ENCODE data around the gene DYNC1I1.

DYNC1I1 gene

GRCh38 chr7:95772298-95772770 is at the start of gene DYNC1I1:
Gene DYNC1I1, plus strand, starts transcription at chr7:95772554. Its CDS starts 32,176 bp downstream, at chr7:95804730.
- DNase-seq (ENCODE audit: low read depth in 3 of 3), result peak in 1 of 3 experiments; percentile 3

- no peak for DNase-seq (ENCODE audit: low read depth in 3 of 3)
Observed at GRCh38 chr7:95723583-95724180, 48.7 kb upstream of the DYNC1I1 start.

GRCh38 chr7:95725205-95725604 is 47.1 kb upstream of the DYNC1I1 start:
- DNase-seq (ENCODE audit: low read depth in 3 of 3), result no peak

GRCh38 chr7:95730493-95731280 is 41.7 kb upstream of the DYNC1I1 start:
- DNase-seq (ENCODE audit: low read depth in 3 of 3), result no peak

- DNase-seq (ENCODE audit: low read depth in 3 of 3), result no peak
Observed at GRCh38 chr7:95736635-95737034, 35.7 kb upstream of the DYNC1I1 start.

GRCh38 chr7:95737828-95738505 is 34.4 kb upstream of the DYNC1I1 start:
- no peak for DNase-seq (ENCODE audit: low read depth in 3 of 3)

- DNase-seq (ENCODE audit: low read depth in 3 of 3), result no peak
Observed at GRCh38 chr7:95749044-95749443, 23.3 kb upstream of the DYNC1I1 start.

GRCh38 chr7:95749515-95749914 is 22.8 kb upstream of the DYNC1I1 start:
- no peak for DNase-seq (ENCODE audit: low read depth in 3 of 3)

- DNase-seq (ENCODE audit: low read depth in 3 of 3), result no peak
Observed at GRCh38 chr7:95753440-95753839, 18.9 kb upstream of the DYNC1I1 start.

GRCh38 chr7:95755277-95755934 is 16.9 kb upstream of the DYNC1I1 start:
- no peak for DNase-seq (ENCODE audit: low read depth in 3 of 3)

- DNase-seq (ENCODE audit: low read depth in 3 of 3), result no peak
Observed at GRCh38 chr7:95758187-95758586, 14.2 kb upstream of the DYNC1I1 start.

GRCh38 chr7:95766086-95766485 is 6.3 kb upstream of the DYNC1I1 start:
- no peak for DNase-seq (ENCODE audit: low read depth in 3 of 3)

- no peak for DNase-seq (ENCODE audit: low read depth in 3 of 3)
Observed at GRCh38 chr7:95766657-95767056, 5.7 kb upstream of the DYNC1I1 start.

GRCh38 chr7:95772771-95773581 is 622 bp downstream of the DYNC1I1 start:
- DNase-seq (ENCODE audit: low read depth in 3 of 3), result no peak

GRCh38 chr7:95776561-95777185 is 4.3 kb downstream of the DYNC1I1 start:
- no peak for DNase-seq (ENCODE audit: low read depth in 3 of 3)

- no peak for DNase-seq (ENCODE audit: low read depth in 3 of 3)
Observed at GRCh38 chr7:95777269-95777668, 4.9 kb downstream of the DYNC1I1 start.

GRCh38 chr7:95780665-95781064 is 8.3 kb downstream of the DYNC1I1 start:
- no peak for DNase-seq (ENCODE audit: low read depth in 3 of 3)

- DNase-seq (ENCODE audit: low read depth in 3 of 3), result no peak
Observed at GRCh38 chr7:95781961-95782586, 9.7 kb downstream of the DYNC1I1 start.

GRCh38 chr7:95784796-95785195 is 12.4 kb downstream of the DYNC1I1 start:
- no peak for DNase-seq (ENCODE audit: low read depth in 3 of 3)

GRCh38 chr7:95788258-95788657 is 15.9 kb downstream of the DYNC1I1 start:
- DNase-seq (ENCODE audit: low read depth in 3 of 3), result no peak

Measured in stimulated activated CD4-positive, alpha-beta T cell treated with anti-CD3 and anti-CD28 coated beads, TNF-alpha, amount 100 ng/mL, for 4 hours (primary cell).